GM21447 (cell line): ENCODE data around the gene ZNF205.
"Not testable (repeated sequence)": the region's sequence is repeated elsewhere in the genome, so short reads cannot be mapped to it uniquely, and the experiment has no call there.

Experiments
- ATAC-seq: cut with Tn5 transposase; IDR thresholded peaks from one replicate; pipeline ENCODE4 v1.9.1; 2021; ENCODE audit not compliant: unreplicated experiment

The ZNF205 gene

DNA sequence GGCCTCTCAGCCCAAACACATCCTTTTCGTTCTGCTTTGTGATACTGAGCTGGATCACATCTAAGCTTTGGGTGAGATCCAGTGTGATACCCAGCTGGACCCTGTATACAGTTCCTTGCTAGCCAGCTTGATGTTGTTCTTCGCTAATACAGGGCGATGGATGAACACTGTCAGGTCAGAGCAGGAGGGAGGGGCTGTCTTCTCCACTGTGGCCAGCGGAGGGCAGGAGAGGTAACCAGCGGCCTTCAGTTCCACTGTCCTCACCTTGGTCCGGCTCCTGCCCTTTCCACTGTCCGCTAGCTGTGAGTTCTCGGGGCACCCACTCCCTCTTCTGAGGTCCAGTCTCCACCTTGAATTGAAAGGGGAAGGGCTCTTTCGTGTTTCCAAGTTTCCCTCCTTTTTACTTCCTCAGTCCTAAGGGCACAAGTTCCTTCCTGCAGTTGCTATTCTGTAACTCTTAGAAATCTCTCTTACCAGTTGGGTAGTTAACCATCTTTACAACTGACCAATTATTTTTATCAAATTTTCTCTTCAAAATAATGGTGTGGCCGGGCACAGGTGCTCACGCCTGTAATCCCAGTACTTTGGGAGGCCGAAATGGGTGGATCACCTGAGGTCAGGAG is 19.5 kb downstream of the ZNF205 start:
- no peak for ATAC-seq

DNA sequence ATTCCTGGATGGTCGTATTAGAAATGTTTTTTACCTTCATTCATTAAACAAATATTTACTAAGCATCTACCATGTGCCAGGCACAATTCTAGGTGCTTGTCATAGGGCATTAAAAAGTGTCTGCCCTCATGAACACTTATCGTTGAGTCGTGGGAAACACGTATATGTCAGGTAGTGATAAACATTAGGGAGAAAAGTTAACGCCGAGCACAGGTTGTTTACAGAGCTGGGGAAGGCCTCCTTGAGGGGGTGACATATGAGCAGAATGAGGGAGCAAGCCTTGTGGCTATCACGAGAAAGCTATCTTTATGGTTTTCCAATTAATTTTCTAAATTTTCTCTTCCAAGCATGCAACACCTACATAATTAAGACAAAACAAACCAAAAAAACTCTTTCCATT is 21.5 kb downstream of the ZNF205 start:
- ATAC-seq, result no peak

DNA sequence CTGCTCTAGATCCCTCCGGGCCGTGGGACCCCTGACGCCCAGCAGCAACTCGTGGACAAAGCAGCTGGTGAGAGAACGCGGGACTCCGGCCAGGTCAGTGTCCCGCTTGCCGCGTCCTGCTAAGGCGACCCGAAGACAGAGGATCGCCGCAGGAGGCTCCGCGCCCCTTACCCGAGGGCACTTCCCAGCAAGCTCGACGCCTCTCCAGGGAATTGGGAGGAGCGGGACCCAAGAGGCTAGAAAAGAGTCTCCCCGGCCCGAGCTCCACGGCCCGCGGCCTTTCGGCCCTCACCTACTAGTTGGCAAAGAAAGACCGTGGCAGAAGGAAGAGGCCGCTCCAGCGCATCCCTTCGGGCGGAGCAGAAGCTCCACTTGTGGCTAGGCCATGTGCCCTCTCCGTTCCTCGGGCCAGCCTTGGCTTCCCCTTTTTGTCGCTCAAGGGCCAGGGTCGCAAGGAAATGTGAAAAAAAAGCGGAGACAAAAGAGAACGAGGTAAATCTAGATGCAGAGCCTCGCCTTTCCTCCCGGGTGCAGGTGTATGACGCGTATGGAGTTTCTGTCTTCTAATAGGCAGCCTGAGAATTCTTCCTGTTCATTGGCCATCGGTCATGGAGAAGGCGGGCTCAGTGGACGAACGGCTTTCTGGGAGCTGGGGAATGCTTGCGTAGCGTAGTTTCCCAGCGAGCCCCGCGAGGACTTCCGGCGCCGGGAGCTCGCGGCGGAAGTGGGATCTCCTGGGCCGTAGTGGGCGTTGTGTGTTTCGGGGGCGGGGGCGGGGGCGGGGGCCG is 22.1 kb downstream of the ZNF205 start, which contains the start of gene ZNF213:
ZNF213 (plus strand) TSS at position 692 of the 788 bp plus-strand sequence. CDS start 2,252 bp downstream, outside the sequence.
- ATAC-seq, result peak; percentile 94

DNA sequence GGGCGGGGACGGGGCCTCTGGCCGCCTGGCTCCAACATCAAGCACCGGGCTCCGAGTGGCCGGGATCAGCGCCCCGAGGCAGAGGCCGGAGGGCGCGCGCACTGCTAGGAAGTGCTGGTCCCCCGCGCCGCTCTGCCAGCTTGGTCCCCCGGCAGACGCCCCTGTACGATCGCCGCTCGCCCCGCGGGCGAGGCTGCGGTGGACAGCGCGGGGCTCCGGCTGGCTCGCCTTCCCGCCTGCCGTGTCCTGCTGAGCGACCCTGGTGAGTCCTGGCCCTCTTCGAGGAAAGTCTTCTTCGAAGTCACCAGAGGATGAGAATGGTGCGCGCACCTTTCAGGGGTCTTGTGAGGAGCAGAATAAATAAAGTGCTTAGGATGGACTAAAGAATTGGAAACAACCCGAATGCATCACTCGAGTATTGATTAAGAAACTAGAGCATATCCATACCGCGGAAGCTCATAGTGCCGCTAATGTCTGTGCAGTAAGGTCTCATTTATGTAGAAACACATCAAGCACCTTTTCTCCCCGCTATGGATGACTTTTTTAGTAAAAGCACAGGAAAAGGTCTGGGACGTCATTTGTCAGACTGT is 22.8 kb downstream of the ZNF205 start:
- ATAC-seq, result no peak

DNA sequence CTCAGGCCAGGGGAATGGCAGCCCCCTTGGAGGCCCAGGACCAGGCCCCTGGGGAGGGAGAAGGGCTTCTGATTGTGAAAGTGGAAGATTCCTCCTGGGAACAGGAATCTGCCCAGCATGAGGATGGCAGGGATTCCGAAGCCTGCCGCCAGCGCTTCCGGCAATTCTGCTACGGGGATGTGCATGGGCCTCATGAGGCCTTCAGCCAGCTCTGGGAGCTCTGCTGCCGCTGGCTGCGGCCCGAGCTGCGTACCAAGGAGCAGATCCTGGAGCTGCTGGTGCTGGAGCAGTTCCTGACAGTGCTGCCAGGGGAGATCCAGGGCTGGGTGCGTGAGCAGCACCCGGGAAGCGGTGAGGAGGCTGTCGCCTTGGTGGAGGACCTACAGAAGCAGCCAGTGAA is 24.9 kb downstream of the ZNF205 start:
- ATAC-seq, result no peak

DNA sequence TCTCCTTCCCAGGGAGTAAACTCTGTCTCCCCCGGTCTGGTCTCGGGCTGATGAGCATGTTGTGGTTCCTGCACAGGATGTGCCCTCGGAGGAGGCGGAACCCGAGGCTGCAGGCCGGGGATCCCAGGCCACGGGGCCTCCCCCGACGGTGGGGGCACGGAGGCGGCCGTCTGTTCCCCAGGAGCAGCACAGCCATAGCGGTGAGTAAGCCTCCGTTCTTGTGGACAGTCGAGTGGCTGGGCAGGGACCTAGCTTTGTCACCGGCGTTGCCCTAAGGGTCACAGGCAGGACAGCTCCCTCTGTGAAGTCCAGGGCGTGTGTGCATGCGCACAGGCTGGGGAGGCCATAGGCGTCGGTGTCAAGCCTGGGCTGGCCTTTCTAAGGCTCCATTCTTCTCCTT is 26.0 kb downstream of the ZNF205 start:
- ATAC-seq, result no peak

DNA sequence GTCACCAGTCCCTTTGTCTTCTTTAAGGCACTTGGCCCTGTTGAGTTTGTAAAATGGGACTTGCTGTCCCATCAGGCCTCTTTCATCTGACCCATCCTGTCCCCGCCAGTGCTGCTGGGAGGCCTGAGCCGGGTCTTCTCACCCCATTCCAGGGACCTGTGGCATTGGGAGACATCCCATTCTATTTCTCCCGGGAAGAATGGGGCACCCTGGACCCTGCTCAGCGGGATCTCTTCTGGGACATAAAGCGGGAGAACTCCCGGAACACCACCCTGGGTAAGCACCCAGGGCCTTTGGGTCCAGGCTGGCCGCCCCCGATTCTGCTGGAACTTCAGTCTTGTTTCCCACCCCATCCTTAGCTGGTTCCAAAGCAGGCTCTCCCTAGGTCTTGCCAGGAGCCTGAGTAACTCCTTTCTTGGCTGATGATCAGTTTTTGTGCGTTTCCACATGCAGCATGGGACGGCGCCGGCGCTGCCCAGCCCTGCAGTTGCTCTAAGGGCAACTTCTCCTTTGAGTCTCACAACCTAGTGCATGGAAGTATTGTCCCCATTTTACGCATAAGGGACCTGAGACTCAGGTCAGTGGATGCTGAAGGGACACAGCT is 26.5 kb downstream of the ZNF205 start:
- ATAC-seq, result no peak

DNA sequence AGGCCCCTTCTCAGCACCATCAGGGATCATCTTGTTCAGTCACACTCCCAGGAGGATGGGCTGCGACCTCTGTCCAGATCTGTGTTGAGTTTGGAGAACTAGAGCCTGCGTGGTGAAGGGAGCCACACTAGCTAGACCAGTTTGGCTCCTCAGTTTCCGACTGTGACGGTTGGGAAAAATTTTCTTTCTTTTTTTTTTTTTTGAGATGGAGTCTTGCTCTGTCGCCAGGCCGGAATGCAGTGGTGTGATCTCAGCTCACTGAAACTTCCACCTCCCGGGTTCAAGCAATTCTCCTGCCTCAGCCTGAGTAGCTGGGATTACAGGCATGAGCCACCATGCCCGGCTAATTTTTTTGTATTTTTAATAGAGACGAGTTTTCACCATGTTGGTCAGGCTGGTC is 27.2 kb downstream of the ZNF205 start:
- ATAC-seq, result not testable (repeated sequence)

DNA sequence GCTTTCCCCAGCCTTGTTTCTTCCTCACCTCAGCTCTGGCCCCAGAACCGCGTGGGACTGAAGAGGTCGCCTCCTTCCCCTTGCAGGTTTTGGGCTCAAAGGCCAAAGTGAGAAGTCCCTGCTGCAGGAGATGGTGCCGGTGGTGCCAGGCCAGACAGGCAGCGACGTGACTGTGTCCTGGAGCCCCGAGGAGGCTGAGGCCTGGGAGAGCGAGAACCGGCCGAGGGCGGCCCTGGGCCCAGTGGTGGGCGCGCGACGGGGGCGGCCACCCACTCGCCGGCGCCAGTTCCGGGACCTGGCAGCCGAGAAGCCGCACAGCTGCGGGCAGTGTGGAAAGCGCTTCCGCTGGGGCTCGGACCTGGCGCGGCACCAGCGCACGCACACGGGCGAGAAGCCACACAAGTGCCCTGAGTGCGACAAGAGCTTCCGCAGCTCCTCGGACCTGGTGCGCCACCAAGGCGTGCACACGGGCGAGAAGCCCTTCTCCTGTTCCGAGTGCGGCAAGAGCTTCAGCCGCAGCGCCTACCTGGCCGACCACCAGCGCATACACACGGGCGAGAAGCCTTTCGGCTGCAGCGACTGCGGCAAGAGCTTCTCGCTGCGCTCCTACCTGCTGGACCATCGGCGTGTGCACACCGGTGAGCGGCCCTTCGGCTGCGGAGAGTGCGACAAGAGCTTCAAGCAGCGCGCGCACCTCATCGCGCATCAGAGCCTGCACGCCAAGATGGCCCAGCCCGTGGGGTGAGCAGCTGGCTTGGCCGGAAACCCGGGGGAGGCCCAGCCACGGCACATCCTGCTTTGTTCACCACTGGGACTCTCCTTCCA is 28.4 kb downstream of the ZNF205 start:
- no peak for ATAC-seq

DNA sequence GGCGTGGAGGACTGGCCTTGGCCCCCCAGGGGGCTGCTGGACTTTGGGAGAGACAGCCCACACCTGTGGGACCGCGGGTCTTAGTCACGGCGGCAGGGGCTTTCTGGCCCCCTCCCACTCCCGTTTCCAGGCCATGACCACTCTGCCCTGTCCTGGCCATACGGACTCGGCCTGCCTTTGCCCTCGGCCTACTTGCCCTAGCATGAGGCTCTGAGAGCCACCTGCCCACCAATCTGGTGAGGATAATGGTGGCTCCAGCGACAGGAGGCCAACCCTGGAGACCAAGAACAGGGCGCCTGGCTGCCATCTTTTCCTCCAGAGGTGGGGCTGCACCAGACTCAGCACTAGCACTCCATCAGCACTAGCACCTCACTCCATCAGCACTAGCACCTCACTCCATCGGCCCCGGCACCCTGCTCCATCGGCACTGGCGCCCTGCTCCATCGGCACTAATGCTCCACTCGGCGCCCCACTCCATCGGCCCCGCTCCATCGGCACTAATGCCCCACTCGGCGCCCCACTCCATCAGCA is 29.5 kb downstream of the ZNF205 start:
- no peak for ATAC-seq

DNA sequence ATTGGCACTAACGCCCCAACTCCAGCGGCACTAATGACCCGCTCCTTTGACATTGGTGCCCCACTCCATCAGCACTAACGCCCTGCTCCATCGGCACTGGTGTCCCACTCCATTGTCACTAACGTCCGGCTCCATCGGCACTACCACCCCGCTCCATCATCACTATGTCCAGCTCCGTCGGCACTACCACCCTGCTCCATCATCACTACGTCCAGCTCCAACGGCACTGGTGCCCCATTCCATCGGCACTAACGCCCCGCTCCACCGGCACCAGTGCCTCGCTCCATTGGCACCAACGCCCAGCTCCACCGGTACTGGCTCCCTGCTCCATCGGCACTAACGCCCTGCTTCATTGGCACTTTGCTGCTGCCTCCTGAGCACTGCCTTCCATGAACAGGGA is 29.9 kb downstream of the ZNF205 start:
- no peak for ATAC-seq

DNA sequence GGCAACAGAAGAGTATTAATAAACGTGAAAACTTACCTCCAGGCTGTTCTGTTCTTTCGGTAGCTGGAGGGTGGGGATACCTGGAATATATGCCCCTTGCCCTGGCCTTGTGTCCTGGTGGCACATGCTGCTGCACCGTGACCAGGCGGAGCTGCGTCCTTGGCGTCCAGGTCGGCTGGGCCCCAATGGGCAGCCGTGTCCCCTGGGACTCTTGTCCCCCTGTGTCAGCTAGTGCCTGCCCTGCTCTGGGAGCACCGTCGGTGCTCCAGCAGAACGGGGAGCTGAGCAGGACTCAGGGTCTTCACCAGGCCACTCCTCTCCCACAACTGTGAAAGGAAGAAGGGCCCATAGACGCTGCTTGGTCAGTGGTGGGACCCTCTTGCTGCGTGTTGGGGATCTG is 30.4 kb downstream of the ZNF205 start:
- ATAC-seq, result no peak

DNA sequence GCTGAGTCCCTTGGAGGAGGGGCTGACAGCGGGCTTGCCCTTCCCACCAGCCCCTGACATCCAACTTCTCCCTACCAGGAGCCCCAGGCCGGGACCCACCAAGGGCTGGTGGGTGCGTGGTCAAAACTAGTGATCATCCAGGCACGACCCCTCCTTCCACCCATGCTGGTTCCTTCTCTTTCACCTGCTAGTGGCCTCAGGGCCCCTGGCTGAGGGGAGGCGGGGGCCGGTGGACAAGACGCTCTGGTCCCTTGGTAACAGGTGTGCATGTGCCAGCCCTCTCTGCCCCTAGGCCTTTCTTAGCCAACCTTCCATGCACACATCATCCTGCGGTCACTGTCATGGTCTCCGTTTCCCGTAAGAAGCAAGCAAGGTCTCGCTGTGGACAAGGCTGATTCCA is 30.8 kb downstream of the ZNF205 start:
- no peak for ATAC-seq

DNA sequence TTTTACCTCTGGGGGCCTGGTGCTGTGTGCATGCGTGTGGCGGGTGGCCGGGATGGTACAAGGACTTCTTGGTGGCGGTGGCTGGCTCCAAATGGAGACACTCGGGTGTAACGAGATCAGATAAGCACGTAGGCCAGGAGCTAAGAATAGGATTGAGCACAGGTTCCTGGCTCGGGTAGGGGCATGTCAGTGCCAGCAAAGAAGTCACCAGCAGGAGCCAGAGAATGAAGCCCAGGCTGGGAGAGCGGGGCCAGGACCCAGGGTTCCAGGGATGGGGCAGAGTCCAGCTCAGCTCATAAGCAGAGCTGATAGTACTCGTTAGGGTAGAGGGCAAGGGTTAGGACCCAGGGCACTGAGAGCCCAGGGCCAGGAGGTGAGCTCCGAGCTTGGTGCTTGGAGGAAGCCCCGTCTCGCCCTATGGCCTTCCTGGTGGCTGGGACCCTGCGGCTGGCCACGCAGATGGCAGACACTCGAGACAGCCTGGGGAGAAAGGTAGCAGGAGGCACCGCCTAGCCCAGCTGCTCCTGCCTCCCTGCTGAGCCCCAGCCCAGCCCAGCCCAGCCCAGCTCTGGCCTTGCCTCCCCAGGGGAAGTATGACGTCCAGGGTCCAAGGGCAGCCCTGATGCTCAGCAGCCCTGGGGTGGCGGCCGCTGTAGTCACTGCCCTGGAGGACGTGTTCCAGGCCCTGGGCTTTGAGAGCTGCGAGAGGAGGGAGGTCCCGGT is 31.4 kb downstream of the ZNF205 start:
- ATAC-seq, result no peak

DNA sequence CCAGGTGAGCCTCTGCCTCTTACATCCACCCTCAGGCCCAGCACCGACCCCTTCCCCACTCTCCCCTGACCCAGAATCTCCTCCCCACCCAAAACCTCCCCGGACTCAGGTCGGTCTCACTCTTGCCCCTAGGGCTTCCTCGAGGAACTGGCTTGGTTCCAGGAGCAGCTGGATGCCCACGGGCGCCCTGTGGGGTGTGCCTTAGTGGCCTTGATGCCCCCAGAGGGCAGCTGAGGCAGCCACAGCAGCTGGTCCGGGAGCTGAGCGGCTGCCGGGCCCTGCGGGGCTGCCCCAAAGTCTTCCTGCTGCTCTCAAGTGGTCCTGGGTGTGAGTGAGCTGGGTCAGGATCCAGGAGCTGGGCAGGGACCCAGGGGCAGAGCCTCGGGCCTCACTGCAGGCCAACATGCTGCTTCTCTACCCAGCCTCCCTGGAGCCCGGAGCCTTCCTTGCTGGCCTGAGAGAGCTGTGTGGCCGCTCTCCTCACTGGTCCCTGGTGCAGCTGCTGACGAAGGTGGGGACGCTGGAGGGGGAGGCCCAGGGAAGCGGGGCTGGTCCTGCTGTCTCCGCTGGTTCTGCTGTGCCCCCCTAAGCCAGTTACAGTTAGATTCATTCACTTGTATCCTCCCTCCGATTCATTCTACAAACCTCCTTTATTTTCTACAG is 32.1 kb downstream of the ZNF205 start:
- ATAC-seq, result no peak

DNA sequence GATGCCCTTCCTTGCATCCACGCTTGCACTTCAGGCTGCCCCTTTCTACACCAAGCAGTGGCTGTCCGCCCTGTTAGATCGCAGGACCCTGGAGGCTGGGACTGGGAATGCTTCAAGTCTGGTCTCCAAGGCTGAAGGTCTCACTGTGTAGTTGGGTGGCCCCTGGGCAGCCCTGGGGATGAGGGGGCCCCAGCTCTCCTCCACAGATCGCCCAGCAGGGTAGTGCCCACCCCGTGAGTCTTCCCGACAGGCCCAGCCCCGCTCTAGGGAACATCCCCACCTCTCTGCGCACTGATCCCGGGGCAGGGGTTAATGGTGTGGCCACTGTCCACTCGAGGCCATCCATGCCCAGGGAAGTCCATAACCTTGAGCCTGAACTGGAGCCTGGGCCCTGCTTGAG is 32.8 kb downstream of the ZNF205 start:
- no peak for ATAC-seq

DNA sequence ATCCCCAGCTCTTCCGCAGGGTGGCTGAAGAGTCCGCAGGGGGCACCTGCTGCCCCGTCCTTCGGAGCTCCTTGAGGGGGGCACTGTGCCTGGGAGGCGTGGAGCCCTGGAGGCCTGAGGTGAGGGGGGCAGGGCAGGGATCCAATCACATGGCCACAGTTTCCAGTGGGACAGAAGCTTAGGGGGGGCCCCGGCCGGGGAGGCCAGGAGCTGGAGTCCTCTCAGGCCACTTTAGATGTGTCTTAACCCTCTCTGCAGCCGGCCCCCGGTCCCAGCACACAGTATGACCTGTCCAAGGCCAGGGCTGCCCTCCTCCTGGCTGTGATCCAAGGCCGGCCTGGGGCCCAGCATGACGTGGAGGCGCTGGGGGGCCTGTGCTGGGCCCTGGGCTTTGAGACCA is 33.3 kb downstream of the ZNF205 start:
- ATAC-seq, result no peak

DNA sequence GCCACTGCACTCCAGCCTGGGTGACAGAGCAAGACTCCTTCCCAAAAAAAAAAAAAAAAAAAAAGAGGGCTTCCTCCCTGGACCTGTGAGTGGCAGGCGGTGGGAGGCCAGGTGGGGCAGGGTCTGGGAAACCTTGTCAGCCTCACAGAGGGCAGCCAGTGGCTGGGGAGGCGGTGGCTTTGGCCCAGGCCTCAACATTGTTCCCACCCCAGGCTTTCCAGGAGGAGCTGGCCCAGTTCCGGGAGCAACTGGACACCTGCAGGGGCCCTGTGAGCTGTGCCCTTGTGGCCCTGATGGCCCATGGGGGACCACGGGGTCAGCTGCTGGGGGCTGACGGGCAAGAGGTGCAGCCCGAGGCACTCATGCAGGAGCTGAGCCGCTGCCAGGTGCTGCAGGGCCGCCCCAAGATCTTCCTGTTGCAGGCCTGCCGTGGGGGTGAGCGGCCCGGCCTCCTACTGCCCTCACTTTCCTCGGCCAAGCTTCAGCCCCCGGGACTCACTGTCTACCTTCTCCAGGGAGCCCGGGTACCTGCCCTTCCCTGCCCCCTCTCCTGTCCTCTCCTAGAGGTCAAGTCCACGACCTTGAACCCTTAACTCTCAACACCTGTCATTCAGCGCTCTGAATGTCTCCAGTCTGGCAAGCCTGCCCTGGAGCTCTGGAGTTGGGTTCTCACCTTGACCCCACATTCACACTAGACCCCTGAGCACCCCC is 34.8 kb downstream of the ZNF205 start:
- no peak for ATAC-seq

DNA sequence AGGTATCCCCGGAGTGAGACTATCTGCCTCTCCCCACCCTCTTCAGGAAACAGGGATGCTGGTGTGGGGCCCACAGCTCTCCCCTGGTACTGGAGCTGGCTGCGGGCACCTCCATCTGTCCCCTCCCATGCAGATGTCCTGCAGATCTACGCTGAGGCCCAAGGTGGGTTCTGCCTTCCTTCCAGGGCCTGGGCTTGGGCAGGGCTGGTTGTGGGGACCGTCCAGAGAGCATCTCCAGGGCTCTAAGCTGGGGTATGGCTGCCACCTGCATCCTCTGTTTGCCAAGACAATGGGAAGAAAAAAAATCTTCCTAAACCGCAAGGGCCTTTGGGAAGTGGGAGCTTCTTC is 35.3 kb downstream of the ZNF205 start:
- no peak for ATAC-seq
